Breast epithelium (tissue), 4 donors: ENCODE results near the gene ANKRD66. TPM values are rescaled to one million over a fixed set of nuclear protein-coding genes. Genes with fewer than 3 reads are reported as not detected.
"Not testable (repeated sequence)": the region's sequence is repeated elsewhere in the genome, so short reads cannot be mapped to it uniquely, and the experiment has no call there.

Source experiments
- DNase-seq, 2 donors: peaks; one replicate each; pipeline ENCODE4 v3.0.0-alpha.2; 2019; ENCODE audit warnings: low spot score in 2 of 2
- H3K27ac ChIP-seq, 2 donors: fragments of 200-600 bp; sonication (generic) in 1 of 2; one replicate each; pipeline ENCODE4 v1.5.1; 2016 to 2019; ENCODE audit warnings: mild to moderate bottlenecking in 1 of 2
- H3K27me3 ChIP-seq, 2 donors: fragments of 200-600 bp; sonication (generic) in 1 of 2; one replicate each; pipeline versions ENCODE4 v1.5.1 to v1.6.0; 2017 to 2019; ENCODE audit warnings: control low read depth in 1 of 2, mild to moderate bottlenecking in 1 of 2
- H3K36me3 ChIP-seq: fragments of 200-600 bp; one replicate; pipeline ENCODE4 v1.5.1; 2019
- H3K4me1 ChIP-seq, 2 donors: fragments of 200-600 bp; sonication (generic); one replicate each; pipeline ENCODE4 v1.5.1; 2016 to 2019; ENCODE audit warnings: control low read depth in 1 of 2
- H3K4me3 ChIP-seq, 3 donors: fragments of 200-600 bp; sonication (generic); 1 replicate in 2 of 3; 2 replicates in 1 of 3; pipeline ENCODE4 v1.5.1; 2016 to 2019; ENCODE audit warnings: mild to moderate bottlenecking in 3 of 3, moderate library complexity in 2 of 3
- H3K9me3 ChIP-seq, 2 donors: fragments of 200-600 bp; sonication (generic) in 1 of 2; one replicate each; pipeline ENCODE4 v1.5.1; 2016 to 2019; ENCODE audit warnings: control low read depth in 1 of 2
- POLR2A ChIP-seq: fragments of 450-650 bp; IDR thresholded peaks from one replicate; pipeline ENCODE4 v1.6.1; 2016; ENCODE audit warnings: antibody characterized with exemption, mild to moderate bottlenecking, moderate library complexity
- POLR2AphosphoS5 ChIP-seq, 3 donors: sonication (generic); formaldehyde crosslinking; IDR thresholded peaks; one replicate each; pipeline ENCODE4 v1.6.1; 2017; ENCODE audit warnings: antibody characterized with exemption in 3 of 3
- intact Hi-C: fragments of 100-400 bp; cut with DNase I; formaldehyde crosslinking; loops from one replicate; pipeline ENCODE4 v1.15.1; 2023; ENCODE audit warnings: low total_unique reads
- total RNA-seq, 3 donors: library from RNA; depleted of rRNA; stranded (reverse); fragments of >200 nt; gene quantifications; one replicate each; pipeline ENCODE4 v1.1.0, GENCODE V29; 2016
- TF ChIP-seq, protein P1 (sequence below), 3 donors: fragments of 450-650 bp; IDR thresholded peaks; one replicate each; pipeline ENCODE4 v1.5.1; 2016 to 2017; ENCODE audit warnings: antibody characterized with exemption in 3 of 3, mild to moderate bottlenecking in 3 of 3, moderate library complexity in 3 of 3

ANKRD66 gene
- total RNA-seq, 3 donors from 2014 or later, result not detected

DNA sequence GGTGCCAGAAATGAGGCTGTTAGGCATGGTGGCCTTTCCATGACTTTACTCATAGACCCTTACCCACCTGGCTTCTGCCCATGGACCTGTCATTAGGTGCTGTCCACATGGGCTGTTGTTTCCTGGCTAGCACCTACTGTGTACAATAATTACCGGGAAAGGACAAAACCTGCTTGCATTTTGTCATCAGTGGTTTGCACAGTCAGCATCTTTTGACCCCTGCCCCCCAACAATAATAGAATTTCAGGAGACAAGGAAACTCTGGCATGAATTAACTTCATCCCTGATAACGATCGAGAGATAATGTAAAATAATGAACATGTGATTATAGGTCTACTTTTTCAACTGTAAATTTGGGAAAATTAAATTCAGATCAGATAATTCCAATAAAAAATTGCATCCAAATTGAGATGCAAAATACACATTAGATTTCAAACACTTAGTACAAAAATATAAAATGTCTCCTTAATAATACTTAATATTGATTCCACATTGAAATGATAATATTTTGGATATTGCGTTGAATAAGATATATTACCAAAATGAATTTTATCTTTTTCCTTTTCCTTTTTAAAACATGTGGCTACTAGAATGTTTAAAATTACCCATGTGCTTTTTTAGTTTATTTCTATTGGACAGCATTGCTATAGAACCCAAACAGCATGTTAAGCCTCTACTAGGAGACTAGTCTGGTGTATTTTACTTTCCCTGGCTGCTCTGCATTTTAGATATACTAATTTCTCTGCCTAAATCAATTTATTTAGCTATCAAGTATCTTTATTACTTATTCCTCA is 12.4 kb downstream of the ANKRD66 start:
- no peaks in the 10 kb centered on the region for H3K9me3 ChIP-seq
- DNase-seq, result no peak
- H3K36me3 ChIP-seq, result no peaks in the 10 kb centered on the region
- H3K4me1 ChIP-seq, result no peaks in the 10 kb centered on the region
- no peak for TF ChIP-seq POLR2A
- no peak for TF ChIP-seq POLR2AphosphoS5 (IDR thresholded peaks at IDR 0.05)
- TF ChIP-seq, protein P1, sequence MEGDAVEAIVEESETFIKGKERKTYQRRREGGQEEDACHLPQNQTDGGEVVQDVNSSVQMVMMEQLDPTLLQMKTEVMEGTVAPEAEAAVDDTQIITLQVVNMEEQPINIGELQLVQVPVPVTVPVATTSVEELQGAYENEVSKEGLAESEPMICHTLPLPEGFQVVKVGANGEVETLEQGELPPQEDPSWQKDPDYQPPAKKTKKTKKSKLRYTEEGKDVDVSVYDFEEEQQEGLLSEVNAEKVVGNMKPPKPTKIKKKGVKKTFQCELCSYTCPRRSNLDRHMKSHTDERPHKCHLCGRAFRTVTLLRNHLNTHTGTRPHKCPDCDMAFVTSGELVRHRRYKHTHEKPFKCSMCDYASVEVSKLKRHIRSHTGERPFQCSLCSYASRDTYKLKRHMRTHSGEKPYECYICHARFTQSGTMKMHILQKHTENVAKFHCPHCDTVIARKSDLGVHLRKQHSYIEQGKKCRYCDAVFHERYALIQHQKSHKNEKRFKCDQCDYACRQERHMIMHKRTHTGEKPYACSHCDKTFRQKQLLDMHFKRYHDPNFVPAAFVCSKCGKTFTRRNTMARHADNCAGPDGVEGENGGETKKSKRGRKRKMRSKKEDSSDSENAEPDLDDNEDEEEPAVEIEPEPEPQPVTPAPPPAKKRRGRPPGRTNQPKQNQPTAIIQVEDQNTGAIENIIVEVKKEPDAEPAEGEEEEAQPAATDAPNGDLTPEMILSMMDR (IDR thresholded peaks at IDR 0.05), result no peak
- H3K27ac ChIP-seq, result no peak overlapping the region
- H3K27me3 ChIP-seq, result no peaks in the 10 kb centered on the region
- no peak overlapping the region for H3K4me3 ChIP-seq
- intact Hi-C loops, result no loop called here

DNA sequence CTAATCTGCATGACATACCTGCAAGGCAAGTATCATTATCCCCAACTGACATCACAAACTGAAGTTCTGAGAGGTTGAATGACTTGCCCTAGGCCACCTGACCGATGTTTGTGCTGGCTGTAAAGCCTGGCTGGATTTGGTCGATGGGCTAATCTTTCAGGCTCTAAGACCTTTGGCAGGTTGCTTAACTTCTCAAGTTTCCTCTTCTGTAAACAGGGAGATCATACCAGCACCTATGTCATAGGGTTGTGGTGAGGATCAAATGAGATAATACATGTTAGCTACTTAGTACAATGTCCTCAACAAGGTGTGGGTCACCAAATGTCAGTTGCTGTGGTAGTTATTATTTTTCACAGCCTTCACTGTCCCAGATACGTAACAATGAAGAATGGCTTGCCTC is 14.2 kb downstream of the ANKRD66 start:
- Histone ChIP-seq H3K4me1 (no peaks in the 10 kb centered on the region), H3K27ac (no peak overlapping the region), H3K36me3 (no peaks in the 10 kb centered on the region), H3K4me3 (no peak overlapping the region), H3K9me3 (no peaks in the 10 kb centered on the region), H3K27me3 (no peaks in the 10 kb centered on the region)
- DNase-seq, result no peak
- TF ChIP-seq POLR2A (no peak), POLR2AphosphoS5 (IDR thresholded peaks at IDR 0.05) (no peak)
- TF ChIP-seq, protein P1 (IDR thresholded peaks at IDR 0.05), result no peak
- intact Hi-C loops, result no loop called here

DNA sequence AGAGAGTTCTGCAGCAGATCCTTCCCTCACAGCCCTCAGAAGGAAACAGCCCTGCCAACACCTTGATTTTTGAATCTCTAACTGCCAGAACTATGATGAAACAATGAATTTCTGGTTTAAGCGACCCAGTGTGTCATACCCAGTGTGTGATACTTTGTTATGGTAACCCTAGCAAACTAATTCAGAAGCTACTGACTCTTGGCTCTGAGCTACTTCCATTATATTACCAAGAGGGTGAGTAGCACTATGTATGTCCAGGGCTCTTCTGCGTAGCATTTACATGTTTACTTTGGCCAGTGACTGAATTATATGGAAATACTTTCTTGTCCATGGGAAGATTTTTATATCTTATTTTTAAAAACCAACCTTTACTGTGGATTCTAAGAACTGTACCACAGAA is 16.7 kb downstream of the ANKRD66 start:
- TF ChIP-seq POLR2AphosphoS5 (IDR thresholded peaks at IDR 0.05), result no peak
- no peak for TF ChIP-seq POLR2A
- TF ChIP-seq, protein P1 (IDR thresholded peaks at IDR 0.05), result no peak
- Histone ChIP-seq H3K4me3 (no peak overlapping the region), H3K36me3 (no peaks in the 10 kb centered on the region), H3K9me3 (no peaks in the 10 kb centered on the region), H3K27ac (no peak overlapping the region), H3K4me1 (no peaks in the 10 kb centered on the region), H3K27me3 (no peaks in the 10 kb centered on the region)
- intact Hi-C loops, result no loop called here
- DNase-seq, result no peak

DNA sequence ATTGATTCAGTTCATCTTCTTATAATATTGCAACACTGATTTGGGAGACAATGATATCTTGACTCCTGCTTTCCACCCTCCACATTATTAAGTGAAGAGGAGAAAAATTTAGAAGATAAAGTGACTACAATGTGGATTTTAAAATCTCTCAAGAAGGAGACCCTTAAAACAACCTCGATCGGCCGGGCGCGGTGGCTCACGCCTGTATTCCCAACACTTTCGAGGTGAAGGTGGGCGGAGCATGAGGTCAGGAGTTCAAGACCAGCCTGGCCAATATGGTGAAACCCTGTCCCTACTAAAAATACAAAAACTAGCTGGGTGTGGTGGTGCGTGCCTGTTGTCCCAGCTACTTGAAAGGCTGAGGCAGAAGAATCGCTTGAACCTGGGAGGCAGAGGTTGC is 17.5 kb downstream of the ANKRD66 start:
- intact Hi-C loops, DNase-seq, H3K4me3 ChIP-seq, H3K27ac ChIP-seq, H3K36me3 ChIP-seq, H3K9me3 ChIP-seq, H3K27me3 ChIP-seq, H3K4me1 ChIP-seq: not testable (repeated sequence)

DNA sequence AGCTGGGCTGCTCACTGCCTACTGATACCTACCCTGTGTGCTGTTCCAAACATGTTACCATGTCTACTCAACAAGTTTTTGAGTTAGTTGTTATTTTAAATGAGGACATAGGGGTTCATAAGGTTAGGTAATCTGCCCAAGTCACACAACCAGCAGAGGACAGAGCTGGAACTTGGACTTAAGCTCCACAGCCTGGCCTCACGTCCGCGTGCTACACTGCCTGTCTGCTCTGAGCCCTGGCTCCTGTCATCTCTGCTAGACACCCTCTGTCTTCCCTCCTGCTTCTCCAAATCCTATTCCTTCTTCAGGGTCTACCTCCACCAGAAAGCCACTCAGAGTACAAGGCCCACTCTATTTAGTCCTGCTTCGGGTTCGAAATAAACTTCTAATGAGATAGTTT is 18.2 kb downstream of the ANKRD66 start:
- TF ChIP-seq, protein P1 (IDR thresholded peaks at IDR 0.05), result no peak
- TF ChIP-seq POLR2AphosphoS5 (IDR thresholded peaks at IDR 0.05), result no peak
- TF ChIP-seq POLR2A, result no peak
- Histone ChIP-seq H3K9me3 (no peaks in the 10 kb centered on the region), H3K27ac (no peak overlapping the region), H3K4me3 (no peak overlapping the region), H3K4me1 (no peaks in the 10 kb centered on the region), H3K36me3 (no peaks in the 10 kb centered on the region), H3K27me3 (no peaks in the 10 kb centered on the region)
- intact Hi-C loops, result no loop called here
- DNase-seq, result no peak
